ENCODE results near the gene ZNF384.

DNA sequence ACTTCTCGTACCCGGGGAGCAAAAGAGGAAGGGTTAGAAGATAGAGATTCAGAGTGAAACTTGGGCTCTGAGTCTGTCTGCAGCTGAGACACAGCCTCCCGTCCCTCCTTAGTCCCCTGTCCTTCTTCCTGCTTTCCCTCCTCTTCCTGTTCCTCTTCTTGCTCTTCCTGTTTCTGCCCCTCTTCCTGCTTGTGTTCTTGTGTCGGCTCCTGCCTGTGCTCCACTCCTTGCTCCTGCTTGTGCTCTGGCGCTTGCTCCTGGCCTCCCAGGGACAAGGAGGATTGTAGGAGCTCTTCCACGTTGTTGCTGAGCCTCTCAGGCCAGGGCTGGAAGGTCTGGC is 44.9 kb downstream of the ZNF384 start:
- TF ChIP-seq, protein P1, sequence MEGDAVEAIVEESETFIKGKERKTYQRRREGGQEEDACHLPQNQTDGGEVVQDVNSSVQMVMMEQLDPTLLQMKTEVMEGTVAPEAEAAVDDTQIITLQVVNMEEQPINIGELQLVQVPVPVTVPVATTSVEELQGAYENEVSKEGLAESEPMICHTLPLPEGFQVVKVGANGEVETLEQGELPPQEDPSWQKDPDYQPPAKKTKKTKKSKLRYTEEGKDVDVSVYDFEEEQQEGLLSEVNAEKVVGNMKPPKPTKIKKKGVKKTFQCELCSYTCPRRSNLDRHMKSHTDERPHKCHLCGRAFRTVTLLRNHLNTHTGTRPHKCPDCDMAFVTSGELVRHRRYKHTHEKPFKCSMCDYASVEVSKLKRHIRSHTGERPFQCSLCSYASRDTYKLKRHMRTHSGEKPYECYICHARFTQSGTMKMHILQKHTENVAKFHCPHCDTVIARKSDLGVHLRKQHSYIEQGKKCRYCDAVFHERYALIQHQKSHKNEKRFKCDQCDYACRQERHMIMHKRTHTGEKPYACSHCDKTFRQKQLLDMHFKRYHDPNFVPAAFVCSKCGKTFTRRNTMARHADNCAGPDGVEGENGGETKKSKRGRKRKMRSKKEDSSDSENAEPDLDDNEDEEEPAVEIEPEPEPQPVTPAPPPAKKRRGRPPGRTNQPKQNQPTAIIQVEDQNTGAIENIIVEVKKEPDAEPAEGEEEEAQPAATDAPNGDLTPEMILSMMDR (IDR thresholded peaks at IDR 0.05): no peak
- TF ChIP-seq POLR2AphosphoS5 (IDR thresholded peaks at IDR 0.05) (peak in 1 of 2 donors; percentile 11), POLR2A (IDR thresholded peaks at IDR 0.05) (peak in 1 of 4 donors; percentile 51)
